OCI-M1 (cell line): Measurements from ENCODE around the gene LRP1-AS.
A peak's percentile ranks its signal among the peaks of the same experiment; 100 is the strongest.

Experiments
- DNase-seq: peaks from one replicate; lab custom pipeline; 2025; lab: John Stamatoyannopoulos, UW

LRP1-AS gene

GRCh38 chr12:57146961-57147944, at the start of gene LRP1-AS:
TSS of gene LRP1-AS (minus strand) at chr12:57147619.
- no peak for DNase-seq

- DNase-seq: no peak
Measured at GRCh38 chr12:57196956-57197355, 49.5 kb upstream of the LRP1-AS start.

DNA sequence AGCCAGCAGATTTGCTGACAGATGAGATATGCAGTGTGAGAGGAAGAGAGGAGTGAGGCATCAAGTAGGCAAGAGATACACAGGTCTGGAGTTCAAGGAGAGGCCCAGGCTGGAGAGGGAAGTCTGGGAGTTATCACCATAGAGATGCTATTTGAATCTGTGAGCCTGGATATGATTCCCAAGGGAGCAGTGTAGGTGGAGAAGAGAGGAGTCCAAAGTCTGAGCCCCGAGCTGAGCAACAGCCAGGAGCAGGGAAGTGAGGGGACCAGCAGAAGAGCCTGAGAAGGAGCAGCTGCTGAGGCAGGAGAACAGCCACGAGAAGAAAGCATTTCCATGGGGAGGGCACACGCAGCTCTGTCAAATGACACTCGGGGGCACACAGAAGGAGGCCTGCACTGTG, 49.0 kb upstream of the LRP1-AS start:
- DNase-seq: no peak

GRCh38 chr12:57195611-57196371, 48.4 kb upstream of the LRP1-AS start:
- no peak for DNase-seq

GRCh38 chr12:57195186-57195585, 47.8 kb upstream of the LRP1-AS start:
- no peak for DNase-seq

DNA sequence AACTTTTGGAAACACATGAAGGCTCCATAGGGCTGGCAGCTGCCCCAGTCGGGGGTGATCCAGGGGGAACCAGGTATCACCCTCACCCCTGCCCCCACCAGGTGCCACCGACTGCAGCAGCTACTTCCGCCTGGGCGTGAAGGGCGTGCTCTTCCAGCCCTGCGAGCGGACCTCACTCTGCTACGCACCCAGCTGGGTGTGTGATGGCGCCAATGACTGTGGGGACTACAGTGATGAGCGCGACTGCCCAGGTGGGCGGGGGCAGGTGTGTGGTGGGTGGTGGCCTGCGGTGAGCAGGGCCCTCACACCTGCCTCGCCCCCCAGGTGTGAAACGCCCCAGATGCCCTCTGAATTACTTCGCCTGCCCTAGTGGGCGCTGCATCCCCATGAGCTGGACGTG, 46.8 kb upstream of the LRP1-AS start:
- no peak for DNase-seq

DNA sequence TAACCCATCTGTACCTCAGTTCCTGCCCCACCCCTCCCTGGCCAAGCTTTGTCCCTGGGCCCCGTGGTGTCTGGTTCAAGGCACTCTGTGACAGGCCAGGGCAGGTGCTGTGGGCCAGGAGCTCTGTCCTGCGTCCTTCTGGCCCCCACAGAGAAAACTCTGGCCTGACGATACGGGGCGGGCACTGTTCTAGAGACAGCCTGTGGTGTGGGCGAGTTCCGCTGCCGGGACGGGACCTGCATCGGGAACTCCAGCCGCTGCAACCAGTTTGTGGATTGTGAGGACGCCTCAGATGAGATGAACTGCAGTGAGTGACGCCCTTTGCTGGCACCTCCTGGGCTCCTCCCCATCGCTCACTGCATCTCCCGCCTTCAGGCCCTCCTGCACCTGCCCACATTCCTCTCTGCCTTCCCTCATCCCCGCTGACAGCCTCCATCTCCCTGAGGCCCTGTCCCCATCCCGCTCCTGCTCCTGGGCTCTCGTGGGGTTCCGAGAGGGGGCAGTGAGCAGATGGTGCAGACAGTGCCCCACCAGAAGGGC, 46.4 kb upstream of the LRP1-AS start:
- no peak for DNase-seq

DNA sequence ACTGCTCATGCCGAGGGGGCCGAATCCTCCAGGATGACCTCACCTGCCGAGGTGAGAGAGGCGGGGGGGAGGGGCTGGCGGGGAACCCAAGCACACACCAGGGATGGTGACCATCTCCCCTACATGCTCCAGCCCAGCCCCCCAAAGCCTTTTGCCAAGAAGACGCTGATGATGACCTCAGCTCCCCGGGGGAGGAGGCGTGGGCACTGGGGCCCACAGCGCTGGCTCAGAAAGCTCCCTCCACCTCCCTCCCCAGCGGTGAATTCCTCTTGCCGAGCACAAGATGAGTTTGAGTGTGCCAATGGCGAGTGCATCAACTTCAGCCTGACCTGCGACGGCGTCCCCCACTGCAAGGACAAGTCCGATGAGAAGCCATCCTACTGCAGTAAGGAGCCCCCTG, 45.5 kb upstream of the LRP1-AS start:
- DNase-seq: no peak

GRCh38 chr12:57191410-57191809, 44.0 kb upstream of the LRP1-AS start:
- DNase-seq: no peak

GRCh38 chr12:57190821-57191220, 43.4 kb upstream of the LRP1-AS start:
- no peak for DNase-seq

DNA sequence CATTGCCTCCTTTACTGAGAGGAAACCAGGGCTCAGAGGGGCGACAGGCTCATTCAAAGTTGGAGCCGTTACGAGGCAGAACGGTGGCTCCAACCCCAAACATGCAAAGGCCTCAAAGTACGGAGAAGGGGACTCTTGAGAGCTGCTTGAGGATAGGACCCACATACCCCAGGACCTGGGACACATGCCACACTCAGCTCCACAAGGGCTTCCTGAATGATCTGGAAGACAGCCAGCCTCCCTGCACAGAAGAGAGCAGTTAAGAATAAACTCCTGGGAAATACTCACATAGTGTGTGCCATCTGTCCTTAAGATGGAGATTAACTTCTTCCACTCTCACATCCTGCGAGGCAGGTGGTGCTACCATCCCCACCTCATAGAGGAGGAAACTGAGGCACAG, 42.6 kb upstream of the LRP1-AS start:
- no peak for DNase-seq

DNA sequence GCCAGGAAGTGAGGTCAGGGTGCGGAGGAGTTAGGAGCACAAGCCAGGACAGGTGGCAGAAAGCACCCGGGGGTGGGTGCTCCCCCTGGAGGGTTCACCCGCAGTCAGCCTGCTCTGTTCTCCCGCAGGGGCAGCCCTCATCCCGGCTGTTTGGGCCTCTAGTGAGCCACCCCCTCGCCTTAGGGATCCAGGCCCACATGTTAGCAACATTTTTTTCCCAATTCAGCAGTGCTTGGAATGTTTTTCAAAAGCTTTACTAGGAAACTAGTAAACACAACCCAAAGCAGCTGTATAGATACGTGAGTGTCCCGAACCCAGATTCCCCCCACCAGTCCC, 40.6 kb upstream of the LRP1-AS start:
- DNase-seq: no peak

DNA sequence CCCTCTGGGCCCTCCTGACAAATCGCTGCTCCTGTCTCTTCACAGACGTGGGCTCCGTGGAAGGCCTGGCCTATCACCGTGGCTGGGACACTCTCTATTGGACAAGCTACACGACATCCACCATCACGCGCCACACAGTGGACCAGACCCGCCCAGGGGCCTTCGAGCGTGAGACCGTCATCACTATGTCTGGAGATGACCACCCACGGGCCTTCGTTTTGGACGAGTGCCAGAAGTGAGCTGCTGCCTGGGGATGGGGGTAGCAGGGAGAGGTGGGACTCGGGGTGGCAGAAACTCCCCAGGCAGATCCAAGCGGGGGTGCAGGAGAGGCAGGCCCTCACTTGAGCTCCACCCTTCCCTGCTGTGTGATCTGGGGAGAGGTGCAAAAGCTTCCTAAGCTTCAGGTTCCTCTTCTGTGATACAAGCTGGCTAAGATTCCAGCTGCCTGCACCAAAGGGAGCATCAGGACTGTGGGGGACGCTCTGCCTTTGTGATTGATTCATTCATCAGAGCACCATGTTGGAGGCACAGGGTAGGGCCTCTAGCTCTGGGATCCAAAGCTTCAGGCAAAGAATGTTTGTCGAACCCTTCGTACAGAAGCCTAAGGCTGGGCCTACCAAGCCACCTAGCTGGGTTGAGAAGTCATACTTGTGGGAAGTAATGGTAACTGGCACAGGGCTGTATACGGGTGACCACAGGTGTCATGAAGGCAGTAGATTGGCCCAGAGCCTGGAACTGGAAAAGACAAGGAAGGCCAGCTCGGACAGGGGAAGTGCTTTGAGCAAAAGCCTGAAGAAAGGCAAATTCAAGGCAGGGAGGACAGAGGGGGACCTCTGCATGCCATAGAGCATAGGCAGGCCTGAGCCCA, 40.0 kb upstream of the LRP1-AS start:
- no peak for DNase-seq

DNA sequence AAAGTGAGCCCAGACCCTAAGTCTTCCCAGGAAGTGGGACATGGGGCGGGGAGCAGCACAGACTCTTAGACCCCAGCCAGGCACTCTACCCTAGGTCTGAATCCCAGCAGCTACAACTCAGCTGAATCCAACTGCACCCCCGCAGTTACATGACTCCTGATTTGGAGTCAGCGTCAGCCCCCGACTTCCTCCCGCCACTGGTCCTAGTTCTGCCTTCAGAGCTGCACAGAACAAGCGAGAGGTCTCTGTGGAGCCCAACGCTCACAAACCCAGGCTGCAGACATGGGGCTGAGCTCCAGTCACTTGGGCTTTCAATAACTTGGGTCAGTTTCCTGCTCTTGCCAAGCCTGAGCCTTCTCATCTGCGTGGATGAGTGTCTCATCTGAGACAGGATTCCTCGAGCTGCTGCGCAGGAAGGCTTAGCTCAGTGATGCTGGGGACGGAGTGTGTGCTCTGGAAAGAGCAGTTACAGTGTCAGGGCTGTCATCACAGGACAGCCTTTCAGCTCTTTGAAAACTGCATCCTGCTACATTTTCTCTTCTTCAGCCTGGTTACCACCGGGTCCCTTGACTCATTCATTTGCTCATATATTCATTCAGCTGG, 38.6 kb upstream of the LRP1-AS start:
- no peak for DNase-seq

DNA sequence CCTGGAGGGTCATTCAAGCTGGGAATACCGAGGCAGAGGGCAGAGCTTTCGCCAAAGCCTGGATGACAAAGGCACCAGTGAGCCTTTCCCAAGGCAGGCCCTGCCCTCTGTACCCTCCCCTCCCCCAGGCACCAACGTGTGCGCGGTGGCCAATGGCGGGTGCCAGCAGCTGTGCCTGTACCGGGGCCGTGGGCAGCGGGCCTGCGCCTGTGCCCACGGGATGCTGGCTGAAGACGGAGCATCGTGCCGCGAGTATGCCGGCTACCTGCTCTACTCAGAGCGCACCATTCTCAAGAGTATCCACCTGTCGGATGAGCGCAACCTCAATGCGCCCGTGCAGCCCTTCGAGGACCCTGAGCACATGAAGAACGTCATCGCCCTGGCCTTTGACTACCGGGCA, 38.0 kb upstream of the LRP1-AS start:
- DNase-seq: no peak

GRCh38 chr12:57183939-57184725, 36.7 kb upstream of the LRP1-AS start:
- DNase-seq: no peak

DNA sequence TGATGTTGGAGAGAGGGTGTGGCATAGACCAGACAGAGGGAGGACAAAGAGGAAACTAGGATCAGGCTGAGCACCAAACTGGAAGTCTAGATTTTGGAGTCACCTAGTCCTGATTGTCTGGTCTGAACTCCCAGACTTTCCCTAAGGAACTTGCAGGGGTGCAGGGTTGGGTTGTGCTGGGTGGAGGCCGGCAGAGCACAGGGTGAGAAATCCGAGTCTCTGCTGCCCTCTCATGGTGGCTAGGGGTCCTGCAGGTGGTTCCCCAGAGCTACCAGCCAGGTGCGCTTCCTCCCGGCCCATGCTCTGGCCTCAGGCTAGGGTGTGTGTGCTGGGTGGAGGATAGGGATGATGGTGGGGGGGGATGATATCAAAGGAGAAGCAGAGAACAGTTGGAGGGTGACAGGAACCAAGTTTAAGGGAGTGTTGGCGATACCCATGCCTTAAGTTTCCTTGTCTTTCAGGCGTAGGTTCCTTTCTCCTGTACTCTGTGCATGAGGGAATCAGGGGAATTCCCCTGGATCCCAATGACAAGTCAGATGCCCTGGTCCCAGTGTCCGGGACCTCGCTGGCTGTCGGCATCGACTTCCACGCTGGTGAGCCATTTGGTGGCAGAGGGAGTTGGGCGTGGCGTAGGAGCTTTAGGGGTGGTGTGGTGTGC, 35.6 kb upstream of the LRP1-AS start:
- peak; percentile 83 for DNase-seq

- no peak for DNase-seq
Measured at GRCh38 chr12:57181561-57182155, 34.2 kb upstream of the LRP1-AS start.

DNA sequence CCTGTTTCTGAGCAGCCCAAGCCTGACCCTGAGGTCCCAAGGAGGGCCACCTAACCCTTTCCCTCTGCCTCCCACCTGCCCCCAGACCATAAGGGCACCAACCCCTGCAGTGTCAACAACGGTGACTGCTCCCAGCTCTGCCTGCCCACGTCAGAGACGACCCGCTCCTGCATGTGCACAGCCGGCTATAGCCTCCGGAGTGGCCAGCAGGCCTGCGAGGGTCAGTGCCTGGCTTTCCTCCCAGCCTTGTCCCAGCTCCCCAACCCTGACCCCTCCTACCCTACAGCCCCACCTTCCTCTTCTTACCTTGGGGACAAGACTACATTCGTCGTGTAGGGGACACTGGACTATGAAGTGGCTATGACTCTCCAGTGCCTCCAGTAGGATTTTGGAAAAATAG, 33.7 kb upstream of the LRP1-AS start:
- no peak for DNase-seq
